Measurements from ENCODE around the gene GNRH2. TPM values are rescaled to one million over a fixed set of nuclear protein-coding genes. Genes with fewer than 3 reads are reported as not detected.
A peak's percentile ranks its signal among the peaks of the same experiment; 100 is the strongest.

The GNRH2 gene
- total RNA-seq, 4 donors from 2014 or later: 0.54 TPM; not detected in 3

DNA sequence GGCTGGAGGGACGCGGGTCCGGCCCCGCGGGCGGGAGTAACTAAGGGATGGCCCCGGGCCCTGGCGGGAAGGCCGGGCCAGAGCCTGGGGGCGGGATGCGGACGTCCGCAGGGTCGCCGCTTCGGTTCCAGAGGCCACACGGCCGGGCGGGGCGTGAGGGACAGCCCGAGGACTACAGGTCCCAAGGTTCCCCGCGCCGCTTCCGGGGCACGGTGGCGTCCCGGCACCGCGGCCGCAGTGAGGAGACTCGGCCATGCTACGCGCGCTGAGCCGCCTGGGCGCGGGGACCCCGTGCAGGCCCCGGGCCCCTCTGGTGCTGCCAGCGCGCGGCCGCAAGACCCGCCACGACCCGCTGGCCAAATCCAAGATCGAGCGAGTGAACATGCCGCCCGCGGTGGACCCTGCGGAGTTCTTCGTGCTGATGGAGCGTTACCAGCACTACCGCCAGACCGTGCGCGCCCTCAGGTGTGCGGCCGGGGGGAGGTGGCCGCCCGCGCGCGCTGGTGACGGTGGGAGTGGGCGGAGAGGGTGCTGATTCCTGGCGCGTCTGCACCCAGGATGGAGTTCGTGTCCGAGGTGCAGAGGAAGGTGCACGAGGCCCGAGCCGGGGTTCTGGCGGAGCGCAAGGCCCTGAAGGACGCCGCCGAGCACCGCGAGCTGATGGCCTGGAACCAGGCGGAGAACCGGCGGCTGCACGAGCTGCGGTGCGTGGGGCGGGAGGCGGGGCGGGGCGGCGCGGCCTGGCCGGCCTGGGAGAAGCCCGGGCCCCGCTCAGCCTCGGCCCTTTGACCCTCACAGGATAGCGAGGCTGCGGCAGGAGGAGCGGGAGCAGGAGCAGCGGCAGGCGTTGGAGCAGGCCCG, 2.6 kb downstream of the GNRH2 start, which contains the start of gene MRPS26:
Gene MRPS26 (plus strand): TSS at position 237 of the 861 bp plus-strand sequence. CDS start 17 bp downstream, at position 254.
- H3K27ac ChIP-seq: peak within 1 kb of the TSS; percentile 67 to 96 (median 93)

DNA sequence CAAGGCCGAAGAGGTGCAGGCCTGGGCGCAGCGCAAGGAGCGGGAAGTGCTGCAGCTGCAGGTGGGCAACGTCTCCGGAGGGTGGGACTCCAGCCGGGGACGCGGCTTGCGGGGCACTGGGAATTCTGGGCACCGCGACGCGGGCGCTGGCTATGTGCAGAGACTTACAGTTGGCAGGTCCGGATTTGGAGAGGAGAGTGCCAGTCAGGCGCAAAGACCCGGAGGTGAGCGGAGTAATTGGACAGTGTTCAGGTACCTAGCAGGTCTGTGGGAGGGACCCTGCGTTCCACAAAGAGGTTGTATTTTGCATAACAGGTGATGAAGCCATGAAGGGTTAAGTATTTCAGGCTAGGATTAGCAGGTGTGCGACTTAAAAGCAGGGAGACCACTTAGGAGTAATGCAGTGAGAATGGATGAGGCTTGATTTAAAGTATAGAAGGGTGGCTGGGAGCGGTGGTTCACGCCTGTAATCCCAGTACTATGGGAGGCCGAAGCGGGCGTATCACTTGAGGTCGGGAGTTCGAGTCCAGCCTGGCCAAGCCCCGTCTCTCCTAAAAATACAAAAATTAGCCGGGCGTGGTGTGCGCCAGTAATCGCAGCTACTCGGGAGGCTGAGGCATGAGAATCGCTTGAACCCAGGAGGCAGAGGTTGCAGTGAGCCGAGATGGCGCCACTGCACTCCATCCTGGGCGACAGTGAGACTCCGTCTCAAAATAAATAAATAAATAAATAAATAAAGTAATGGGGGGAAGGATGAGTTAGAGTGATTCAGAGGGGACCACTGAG, 3.4 kb downstream of the GNRH2 start:
- H3K9me3 ChIP-seq: no peaks in the 10 kb centered on the region
- H3K4me1 ChIP-seq: peaks cover 0 to 47% (median 17%) of the 10 kb centered on the region in 3 donors
- H3K36me3 ChIP-seq: peaks cover 0 to 33% of the 10 kb centered on the region in 2 donors
- WGBS, 2 donors (ENCODE audit: low coverage in 1 of 2): 52 to 69% methylated on average over 3 to 14 of the region's 39 CpGs
- no peak for ATAC-seq
- H3K27ac ChIP-seq: peak overlapping the region; percentile 67 to 96 (median 93)
- H3K27me3 ChIP-seq: no peaks in the 10 kb centered on the region
- H3K4me3 ChIP-seq: peak overlapping the region; percentile 74 to 79
- TF ChIP-seq POLR2A (IDR thresholded peaks at IDR 0.05) (no peak), POLR2AphosphoS5 (IDR thresholded peaks at IDR 0.05) (no peak), EP300 (IDR thresholded peaks at IDR 0.05) (no peak)
- TF ChIP-seq, protein P1, sequence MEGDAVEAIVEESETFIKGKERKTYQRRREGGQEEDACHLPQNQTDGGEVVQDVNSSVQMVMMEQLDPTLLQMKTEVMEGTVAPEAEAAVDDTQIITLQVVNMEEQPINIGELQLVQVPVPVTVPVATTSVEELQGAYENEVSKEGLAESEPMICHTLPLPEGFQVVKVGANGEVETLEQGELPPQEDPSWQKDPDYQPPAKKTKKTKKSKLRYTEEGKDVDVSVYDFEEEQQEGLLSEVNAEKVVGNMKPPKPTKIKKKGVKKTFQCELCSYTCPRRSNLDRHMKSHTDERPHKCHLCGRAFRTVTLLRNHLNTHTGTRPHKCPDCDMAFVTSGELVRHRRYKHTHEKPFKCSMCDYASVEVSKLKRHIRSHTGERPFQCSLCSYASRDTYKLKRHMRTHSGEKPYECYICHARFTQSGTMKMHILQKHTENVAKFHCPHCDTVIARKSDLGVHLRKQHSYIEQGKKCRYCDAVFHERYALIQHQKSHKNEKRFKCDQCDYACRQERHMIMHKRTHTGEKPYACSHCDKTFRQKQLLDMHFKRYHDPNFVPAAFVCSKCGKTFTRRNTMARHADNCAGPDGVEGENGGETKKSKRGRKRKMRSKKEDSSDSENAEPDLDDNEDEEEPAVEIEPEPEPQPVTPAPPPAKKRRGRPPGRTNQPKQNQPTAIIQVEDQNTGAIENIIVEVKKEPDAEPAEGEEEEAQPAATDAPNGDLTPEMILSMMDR (IDR thresholded peaks at IDR 0.05): no peak

More for the DNA sequence above, 2.6 kb downstream of the GNRH2 start, which contains the start of gene MRPS26:
- no peak for TF ChIP-seq EP300 (IDR thresholded peaks at IDR 0.05)
- peak; percentile 77 for TF ChIP-seq POLR2AphosphoS5 (IDR thresholded peaks at IDR 0.05)
- peak; percentile 72 to 73 for TF ChIP-seq POLR2A (IDR thresholded peaks at IDR 0.05)
- TF ChIP-seq, protein P1 (IDR thresholded peaks at IDR 0.05): peak in 2 of 4 experiments; percentile 2 to 15
- Histone ChIP-seq H3K9me3 (no peaks in the 10 kb centered on the region), H3K4me3 (peak within 1 kb of the TSS; percentile 74 to 79), H3K4me1 (peaks cover 0 to 53% (median 20%) of the 10 kb centered on the region in 3 donors), H3K27me3 (no peaks in the 10 kb centered on the region), H3K36me3 (peaks cover 0 to 34% of the 10 kb centered on the region in 2 donors)
- WGBS, 2 donors (ENCODE audit: low coverage in 1 of 2): no CpG with 5 or more reads among the region's 104 CpGs
- ATAC-seq: peak; percentile 95

DNA sequence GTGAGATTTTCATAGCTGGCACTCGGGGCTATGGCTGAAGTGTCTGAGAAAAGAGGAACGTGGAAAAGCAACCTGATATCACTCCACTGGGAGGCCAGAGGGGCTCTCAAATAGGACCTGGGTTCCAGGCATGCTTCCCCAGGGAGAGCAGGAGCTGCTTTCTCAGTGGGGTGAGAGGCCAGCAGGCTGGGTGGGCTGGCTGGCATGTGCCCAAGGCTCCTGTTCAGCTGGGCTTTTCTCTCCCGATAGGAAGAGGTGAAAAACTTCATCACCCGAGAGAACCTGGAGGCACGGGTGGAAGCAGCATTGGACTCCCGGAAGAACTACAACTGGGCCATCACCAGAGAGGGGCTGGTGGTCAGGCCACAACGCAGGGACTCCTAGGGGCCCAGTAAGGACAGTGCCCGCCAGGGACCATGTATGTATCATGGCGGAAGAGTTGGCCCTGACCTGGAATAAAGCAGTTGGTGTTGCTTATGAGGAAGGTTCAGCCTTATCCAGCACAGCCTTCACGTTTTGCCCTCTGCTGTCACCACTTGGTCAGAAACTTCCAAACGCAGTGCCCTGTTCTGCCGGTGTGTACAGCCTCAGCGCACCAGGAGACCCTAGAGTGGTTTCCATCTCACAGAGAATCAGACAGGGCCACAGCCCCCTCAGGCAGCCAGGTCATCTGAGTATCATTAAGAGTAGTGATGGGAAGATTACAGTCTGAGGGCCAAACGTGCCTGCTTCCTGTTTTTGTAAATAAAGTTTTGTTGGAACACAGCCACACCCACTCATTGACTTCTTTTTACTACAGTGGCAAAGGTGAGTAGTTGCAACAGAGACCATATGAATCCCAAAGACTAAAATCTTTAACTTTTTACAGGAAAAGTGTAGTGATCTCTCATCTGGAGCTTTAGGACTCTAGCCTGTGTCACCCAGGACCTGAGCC, 4.3 kb downstream of the GNRH2 start:
- 62 to 74% methylated on average over 3 to 4 of the region's 14 CpGs for WGBS, 2 donors (ENCODE audit: low coverage in 1 of 2)
- H3K9me3 ChIP-seq: no peaks in the 10 kb centered on the region
- H3K4me1 ChIP-seq: peaks cover 0 to 38% (median 16%) of the 10 kb centered on the region in 3 donors
- H3K27me3 ChIP-seq: no peaks in the 10 kb centered on the region
- H3K4me3 ChIP-seq: peak overlapping the region in 1 of 2 donors; percentile 74
- H3K36me3 ChIP-seq: peaks cover 0 to 33% of the 10 kb centered on the region in 2 donors
- no peak for ATAC-seq
- TF ChIP-seq EP300 (IDR thresholded peaks at IDR 0.05) (no peak), POLR2A (IDR thresholded peaks at IDR 0.05) (no peak), POLR2AphosphoS5 (IDR thresholded peaks at IDR 0.05) (no peak)
- TF ChIP-seq, protein P1 (IDR thresholded peaks at IDR 0.05): no peak
- no peak overlapping the region for H3K27ac ChIP-seq

DNA sequence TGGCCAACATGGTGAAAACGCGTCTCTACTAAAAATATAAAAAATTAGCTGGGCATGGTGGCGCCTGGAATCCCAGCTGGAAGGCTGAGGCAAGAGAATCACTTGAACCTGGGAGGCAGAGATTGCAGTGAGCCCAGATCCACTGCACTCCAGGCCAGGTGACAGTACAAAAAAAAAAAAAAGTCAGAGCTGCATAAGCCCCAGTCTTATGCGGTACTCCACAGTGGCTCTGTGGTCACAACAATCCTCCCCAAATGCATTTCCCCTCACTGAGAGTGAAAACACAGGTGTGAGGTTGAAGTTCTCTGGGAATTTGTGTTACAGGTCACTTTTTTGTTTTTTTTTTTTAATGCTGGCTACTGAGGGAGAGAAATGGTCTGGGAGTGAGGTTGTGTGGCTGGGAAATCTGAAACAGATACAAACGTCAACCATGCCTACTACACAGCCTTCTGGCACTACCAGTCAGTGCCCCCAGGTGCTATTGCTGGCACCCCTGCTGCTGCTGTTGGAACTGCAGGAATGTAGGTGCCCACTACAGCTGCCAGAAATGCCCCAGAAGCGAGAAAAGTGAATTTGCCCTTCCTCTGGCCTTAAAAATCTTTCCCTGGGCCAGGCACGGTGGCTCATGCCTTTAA, 8.1 kb downstream of the GNRH2 start:
- peaks cover 0 to 33% of the 10 kb centered on the region in 2 donors for H3K36me3 ChIP-seq
- H3K27me3 ChIP-seq: no peaks in the 10 kb centered on the region
- H3K4me1 ChIP-seq: peaks cover 0 to 19% (median 9%) of the 10 kb centered on the region in 3 donors
- H3K9me3 ChIP-seq: no peaks in the 10 kb centered on the region
- WGBS, 2 donors (ENCODE audit: low coverage in 1 of 2): 67 to 79% methylated on average over 4 to 6 of the region's 7 CpGs
- TF ChIP-seq, protein P1 (IDR thresholded peaks at IDR 0.05): no peak
- no peak for TF ChIP-seq POLR2A (IDR thresholded peaks at IDR 0.05)
- no peak for TF ChIP-seq EP300 (IDR thresholded peaks at IDR 0.05)
- TF ChIP-seq POLR2AphosphoS5 (IDR thresholded peaks at IDR 0.05): no peak
- no peak overlapping the region for H3K4me3 ChIP-seq
- no peak overlapping the region for H3K27ac ChIP-seq
- no peak for ATAC-seq

All from gastroesophageal sphincter (tissue), 4 donors.